Bronchial epithelial cell (primary cell): ENCODE results near the gene DGCR6L. TPM values are rescaled to one million over a fixed set of nuclear protein-coding genes. Genes with fewer than 3 reads are reported as not detected.
A peak's percentile ranks its signal among the peaks of the same experiment; 100 is the strongest.
"Not testable (repeated sequence)": the region's sequence is repeated elsewhere in the genome, so short reads cannot be mapped to it uniquely, and the experiment has no call there.

Experiments
- DNase-seq: peaks from one replicate; pipeline ENCODE4 v3.0.0-alpha.2; 2010; ENCODE audit warnings: low read depth
- FAIRE-seq: peaks from 2 replicates; lab custom pipeline; 2011; peaks lifted over from hg19 to GRCh38; lab: Jason Lieb, UNC
- H3K27me3 ChIP-seq: 2 replicates; pipeline ENCODE4 v1.5.1; 2011; ENCODE audit warnings: low read length; ENCODE audit not compliant: control insufficient read depth, insufficient read depth
- H3K36me3 ChIP-seq: 2 replicates; pipeline ENCODE4 v1.5.1; 2011; ENCODE audit warnings: low read length; ENCODE audit not compliant: control insufficient read depth, insufficient read depth
- H3K4me3 ChIP-seq: 2 replicates; pipeline ENCODE4 v1.5.1; 2011; ENCODE audit warnings: mild to moderate bottlenecking, low read depth, low read length, control low read depth
- total RNA-seq: library from RNA; depleted of rRNA; stranded (reverse); fragments of >200 nt; gene quantifications from 2 replicates; pipeline ENCODE4 v1.2.1, GENCODE V29; 2014
- TF ChIP-seq, protein P1 (sequence below): IDR thresholded peaks from 2 replicates; pipeline ENCODE4 v1.5.1; 2011; ENCODE audit warnings: mild to moderate bottlenecking, moderate library complexity, low read length, control low read depth, inconsistent platforms; ENCODE audit not compliant: insufficient read depth, severe bottlenecking

DGCR6L gene
- total RNA-seq, result 27.4 and 37.5 TPM in 2 replicates

DNA sequence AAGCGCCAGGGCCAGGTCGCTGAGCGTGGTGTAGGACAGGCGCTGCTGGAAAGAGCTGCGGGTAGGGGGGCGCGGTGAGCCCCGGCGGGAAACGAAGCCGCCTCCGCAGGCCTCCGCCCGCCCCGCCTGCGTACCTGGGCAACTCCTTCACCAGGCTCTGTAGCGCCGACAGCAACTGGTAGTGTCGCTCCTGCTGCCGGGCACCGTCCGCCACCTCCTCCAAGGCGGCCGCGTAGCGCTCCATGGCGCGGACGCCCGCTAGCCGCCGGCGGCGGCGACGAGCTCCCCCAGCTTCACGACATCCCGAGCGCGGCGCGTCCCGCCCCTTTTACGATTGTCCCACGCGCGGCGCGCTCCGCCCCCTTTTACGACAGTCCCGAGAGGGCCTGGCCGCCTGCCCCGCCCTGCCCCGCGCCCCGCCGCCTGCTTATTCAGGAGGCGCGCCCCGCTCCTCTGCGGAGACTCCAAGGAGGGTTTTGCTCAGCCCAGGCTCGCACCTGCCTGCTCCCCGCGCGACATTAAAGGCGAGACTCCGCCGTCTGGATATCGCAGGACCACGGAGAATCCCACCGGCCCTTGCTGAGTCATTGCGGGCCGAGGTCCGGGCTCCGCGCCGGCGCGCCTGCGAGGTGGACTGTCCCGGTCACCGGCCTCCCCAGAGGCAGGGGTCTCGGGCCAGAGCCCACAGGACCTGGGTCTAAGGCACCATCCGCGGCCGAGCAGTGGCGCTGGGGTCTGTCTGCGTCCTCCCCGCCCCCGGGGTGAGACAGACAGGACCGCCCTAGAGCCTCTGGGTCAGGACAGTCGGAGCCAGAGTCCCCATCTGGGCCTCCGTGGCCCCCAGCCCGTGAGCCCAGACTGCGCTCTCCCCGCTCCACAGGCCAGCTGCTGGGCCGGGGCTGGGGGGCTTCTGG lies at the start of gene DGCR6L:
DGCR6L (minus strand) TSS at position 316 of the 914 bp plus-strand sequence; CDS start at position 244, 72 bp downstream.
- DNase-seq, result peak; percentile 75
- no peak for FAIRE-seq
- TF ChIP-seq, protein P1, sequence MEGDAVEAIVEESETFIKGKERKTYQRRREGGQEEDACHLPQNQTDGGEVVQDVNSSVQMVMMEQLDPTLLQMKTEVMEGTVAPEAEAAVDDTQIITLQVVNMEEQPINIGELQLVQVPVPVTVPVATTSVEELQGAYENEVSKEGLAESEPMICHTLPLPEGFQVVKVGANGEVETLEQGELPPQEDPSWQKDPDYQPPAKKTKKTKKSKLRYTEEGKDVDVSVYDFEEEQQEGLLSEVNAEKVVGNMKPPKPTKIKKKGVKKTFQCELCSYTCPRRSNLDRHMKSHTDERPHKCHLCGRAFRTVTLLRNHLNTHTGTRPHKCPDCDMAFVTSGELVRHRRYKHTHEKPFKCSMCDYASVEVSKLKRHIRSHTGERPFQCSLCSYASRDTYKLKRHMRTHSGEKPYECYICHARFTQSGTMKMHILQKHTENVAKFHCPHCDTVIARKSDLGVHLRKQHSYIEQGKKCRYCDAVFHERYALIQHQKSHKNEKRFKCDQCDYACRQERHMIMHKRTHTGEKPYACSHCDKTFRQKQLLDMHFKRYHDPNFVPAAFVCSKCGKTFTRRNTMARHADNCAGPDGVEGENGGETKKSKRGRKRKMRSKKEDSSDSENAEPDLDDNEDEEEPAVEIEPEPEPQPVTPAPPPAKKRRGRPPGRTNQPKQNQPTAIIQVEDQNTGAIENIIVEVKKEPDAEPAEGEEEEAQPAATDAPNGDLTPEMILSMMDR, result no peak
- Histone ChIP-seq H3K27me3 (no peaks in the 10 kb centered on the region), H3K36me3 (peaks cover under 1% of the 10 kb centered on the region), H3K4me3 (peak within 1 kb of the TSS; percentile 90)

DNA sequence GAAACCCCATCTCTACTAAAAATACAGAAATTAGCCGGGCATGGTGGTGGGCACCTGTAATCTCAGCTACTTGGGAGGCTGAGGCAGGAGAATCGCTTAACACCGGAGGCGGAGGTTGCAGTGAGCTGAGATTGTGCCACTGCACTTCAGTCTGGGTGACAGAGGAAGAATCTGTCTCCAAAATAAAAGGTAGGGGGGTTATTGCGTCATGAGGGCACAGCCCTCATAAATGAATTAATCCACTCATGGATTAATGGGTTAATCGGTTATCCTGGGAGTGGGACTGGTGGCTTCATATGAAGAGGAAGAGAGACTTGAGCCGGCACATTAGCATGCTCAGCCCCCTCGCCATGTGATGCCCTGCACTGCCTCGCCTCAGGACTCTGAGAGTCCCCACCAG lies 49.0 kb upstream of the DGCR6L start:
- DNase-seq, H3K27me3 ChIP-seq, FAIRE-seq, H3K4me3 ChIP-seq, H3K36me3 ChIP-seq: not testable (repeated sequence)

DNA sequence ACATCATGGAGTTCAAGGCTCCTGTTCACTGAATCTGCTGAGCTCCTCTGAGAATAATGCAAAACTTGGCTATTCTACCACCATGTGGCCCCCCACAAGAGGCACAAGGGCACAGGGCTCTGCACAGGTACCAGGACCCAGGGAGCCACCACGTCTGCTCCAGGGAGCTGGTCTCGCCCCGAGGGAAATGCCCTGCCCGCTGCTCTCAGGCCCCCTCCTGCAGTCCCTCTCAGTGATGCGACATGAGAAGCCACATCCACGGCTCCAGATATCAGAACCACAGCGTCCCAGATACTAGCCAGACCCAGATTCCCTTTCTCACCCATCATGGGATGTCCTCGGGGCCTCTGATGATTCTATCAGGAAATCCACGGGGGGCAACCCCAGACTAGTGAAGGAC lies 47.0 kb upstream of the DGCR6L start:
- not testable (repeated sequence) for FAIRE-seq, H3K27me3 ChIP-seq, DNase-seq, H3K36me3 ChIP-seq, H3K4me3 ChIP-seq

DNA sequence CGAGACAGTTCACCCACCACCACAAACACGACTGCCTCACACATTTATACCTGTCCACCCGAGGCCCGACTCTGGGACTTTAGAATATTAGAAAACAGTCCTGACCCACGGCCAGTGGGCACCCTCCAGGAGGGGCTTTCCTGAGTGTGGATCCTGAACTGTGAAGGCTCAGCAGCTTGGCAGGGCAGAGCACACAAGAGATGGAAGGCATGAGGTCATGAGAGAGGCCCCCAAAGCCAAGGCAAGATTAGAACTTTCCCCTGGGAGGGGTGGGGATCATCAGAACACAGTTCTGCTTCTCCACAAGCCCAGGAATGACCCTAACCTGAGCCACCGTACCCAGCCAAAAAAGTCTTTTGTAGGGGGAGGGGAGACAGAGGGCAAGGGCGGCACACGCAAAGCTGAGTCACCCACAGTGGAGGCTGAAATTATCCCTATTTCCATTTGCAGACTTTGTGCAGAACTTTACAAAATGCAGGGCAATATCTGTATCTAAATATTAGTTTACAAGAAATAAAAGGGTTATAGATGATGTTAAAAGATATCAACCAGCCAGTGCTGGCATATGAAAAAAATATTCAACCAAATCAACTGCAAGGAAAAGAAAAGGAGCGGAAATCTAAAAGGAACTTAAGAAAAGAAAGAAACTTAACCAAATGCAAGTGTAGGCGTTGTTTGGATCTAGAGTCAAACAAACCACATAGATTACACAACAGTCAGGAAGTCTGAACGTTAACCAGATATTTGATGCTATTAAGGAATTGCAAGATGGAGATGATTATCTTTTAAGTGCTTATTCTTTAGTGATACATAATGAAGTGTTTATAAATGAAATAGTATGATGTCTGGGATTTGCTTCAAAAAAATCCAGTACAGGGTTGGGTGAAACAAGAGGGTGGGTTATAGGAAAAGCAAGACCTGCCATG lies 44.7 kb upstream of the DGCR6L start:
- FAIRE-seq, H3K4me3 ChIP-seq, H3K36me3 ChIP-seq, DNase-seq, H3K27me3 ChIP-seq: not testable (repeated sequence)

DNA sequence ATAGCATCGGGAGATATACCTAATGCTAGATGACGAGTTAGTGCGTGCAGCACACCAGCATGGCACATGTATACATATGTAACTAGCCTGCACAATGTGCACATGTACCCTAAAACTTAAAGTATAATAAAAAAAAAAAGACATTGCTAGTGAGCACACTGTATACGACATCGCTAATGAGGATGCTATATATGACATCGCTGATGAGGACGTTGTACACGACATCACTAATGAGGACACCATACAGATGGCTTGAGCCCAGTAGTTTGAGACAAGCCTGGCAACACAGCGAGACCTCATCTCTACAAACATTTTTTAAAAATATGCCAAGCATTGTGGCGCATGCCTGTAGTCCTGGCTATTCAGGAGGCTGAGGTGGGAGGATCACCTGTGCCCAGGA lies 42.5 kb upstream of the DGCR6L start:
- not testable (repeated sequence) for H3K27me3 ChIP-seq, H3K36me3 ChIP-seq, H3K4me3 ChIP-seq, DNase-seq, FAIRE-seq

DNA sequence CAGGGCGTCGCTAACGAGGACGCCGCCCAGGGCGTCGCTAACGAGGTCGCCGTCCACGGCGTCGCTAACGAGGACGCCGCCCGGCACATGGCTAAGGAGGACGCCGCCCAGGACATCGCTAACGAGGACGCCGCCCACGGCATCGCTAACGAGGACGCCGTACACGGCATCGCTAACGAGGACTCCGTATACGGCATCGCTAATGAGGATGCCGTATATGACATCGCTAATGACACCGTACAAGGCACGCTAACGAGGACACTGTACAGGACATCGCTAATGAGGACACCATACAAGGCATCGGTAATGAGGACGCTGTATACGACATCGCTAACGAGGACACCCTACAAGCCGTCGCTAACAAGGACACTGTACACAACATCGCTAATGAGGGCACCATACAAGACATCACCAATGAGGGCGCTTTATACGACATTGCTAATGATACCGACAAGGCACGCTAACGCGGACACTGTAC lies 41.9 kb upstream of the DGCR6L start:
- H3K36me3 ChIP-seq, H3K4me3 ChIP-seq, H3K27me3 ChIP-seq, DNase-seq, FAIRE-seq: not testable (repeated sequence)

DNA sequence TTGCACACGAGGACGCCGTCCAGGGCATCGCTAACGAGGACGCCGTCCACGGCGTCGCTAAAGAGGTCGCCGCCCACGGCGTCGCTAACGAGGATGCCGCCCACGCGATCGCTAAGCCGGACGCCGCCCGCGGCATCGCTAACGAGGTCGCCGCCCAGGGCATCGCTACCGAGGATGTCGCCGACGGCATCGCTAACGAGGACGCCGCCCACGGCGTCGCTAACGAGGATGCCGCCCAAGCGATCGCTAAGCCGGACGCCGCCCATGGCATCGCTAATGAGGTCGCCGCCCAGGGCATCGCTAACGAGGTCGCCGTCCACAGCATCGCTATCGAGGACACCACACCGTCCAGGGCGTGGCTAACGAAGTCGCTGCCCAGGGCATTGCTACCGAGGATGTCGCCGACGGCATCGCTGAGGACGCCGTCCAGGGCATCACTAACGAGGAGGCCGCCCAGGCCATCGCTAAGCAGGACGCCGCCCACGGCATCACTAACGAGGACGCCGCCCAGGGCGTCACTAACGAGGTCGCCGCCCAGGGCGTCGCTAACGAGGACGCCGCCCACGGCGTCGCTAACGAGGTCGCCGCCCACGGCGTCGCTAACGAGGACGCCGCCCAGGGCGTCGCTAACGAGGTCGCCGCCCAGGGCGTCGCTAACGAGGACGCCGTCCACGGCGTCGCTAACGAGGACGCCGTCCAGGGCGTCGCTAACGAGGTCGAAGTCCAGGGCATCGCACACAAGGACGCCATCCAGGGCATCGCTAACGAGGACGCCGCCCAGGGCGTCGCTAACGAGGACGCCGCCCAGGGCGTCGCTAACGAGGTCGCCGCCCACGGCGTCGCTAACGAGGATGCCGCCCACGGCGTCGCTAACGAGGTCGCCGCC lies 41.2 kb upstream of the DGCR6L start:
- not testable (repeated sequence) for FAIRE-seq, DNase-seq

DNA sequence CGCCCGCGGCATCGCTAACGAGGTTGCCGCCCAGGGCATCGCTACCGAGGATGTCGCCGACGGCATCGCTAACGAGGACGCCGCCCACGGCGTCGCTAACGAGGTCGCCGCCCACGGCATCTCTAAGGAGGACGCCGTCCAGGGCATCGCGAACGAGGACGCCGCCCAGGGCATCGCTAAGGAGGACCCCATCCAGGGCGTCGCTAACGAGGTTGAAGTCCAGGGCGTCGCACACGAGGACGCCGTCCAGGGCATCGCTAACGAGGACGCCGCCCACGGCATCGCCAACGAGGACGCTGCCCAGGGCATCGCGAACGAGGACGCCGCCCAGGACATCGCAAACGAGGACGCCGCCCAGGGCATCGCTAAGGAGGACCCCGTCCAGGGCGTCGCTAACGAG lies 40.4 kb upstream of the DGCR6L start:
- not testable (repeated sequence) for H3K4me3 ChIP-seq, FAIRE-seq, DNase-seq, H3K36me3 ChIP-seq, H3K27me3 ChIP-seq

More for the DNA sequence above, 41.2 kb upstream of the DGCR6L start:
- H3K27me3 ChIP-seq, H3K4me3 ChIP-seq, H3K36me3 ChIP-seq: not testable (repeated sequence)

DNA sequence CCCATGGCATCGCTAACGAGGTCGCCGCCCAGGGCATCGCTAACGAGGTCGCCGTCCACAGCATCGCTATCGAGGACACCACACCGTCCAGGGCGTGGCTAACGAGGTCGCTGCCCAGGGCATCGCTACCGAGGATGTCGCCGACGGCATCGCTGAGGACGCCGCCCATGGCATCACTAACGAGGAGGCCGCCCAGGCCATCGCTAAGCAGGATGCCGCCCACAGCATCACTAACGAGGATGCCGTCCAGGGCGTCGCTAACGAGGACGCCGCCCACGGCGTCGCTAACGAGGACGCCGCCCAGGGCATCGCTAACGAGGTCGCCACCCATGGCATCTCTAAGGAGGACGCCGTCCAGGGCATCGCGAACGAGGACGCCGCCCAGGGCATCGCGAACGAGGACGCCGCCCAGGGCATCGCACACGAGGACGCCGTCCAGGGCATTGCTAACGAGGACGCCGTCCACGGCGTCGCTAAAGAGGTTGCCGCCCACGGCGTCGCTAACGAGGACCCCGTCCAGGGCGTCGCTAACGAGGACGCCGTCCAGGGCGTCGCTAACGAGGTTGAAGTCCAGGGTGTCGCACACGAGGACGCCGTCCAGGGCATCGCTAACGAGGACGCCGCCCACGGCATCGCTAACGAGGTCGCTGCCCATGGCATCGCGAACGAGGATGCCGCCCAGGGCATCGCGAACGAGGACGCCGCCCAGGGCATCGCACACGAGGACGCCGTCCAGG lies 38.8 kb upstream of the DGCR6L start:
- not testable (repeated sequence) for H3K4me3 ChIP-seq, FAIRE-seq, DNase-seq, H3K27me3 ChIP-seq, H3K36me3 ChIP-seq

DNA sequence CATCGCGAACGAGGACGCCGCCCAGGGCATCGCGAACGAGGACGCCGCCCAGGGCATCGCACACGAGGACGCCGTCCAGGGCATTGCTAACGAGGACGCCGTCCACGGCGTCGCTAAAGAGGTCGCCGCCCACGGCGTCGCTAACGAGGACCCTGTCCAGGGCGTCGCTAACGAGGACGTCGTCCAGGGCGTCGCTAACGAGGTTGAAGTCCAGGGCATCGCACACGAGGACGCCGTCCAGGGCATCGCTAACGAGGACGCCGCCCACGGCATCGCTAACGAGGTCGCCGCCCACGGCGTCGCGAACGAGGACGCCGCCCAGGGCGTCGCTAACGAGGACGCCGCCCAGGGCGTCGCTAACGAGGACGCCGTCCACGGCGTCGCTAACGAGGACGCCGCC lies 38.1 kb upstream of the DGCR6L start:
- not testable (repeated sequence) for H3K27me3 ChIP-seq, H3K4me3 ChIP-seq, FAIRE-seq, H3K36me3 ChIP-seq, DNase-seq

DNA sequence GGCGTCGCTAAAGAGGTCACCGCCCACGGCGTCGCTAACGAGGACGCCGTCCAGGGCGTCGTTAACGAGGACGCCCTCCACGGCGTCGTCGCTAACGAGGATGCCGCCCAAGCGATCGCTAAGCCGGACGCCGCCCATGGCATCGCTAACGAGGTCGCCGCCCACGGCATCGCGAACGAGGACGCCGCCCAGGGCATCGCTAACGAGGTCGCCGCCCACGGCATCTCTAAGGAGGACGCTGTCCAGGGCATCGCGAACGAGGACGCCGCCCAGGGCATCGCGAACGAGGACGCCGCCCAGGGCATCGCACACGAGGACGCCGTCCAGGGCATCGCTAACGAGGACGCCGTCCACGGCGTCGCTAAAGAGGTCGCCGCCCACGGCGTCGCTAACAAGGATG lies 37.0 kb upstream of the DGCR6L start:
- H3K27me3 ChIP-seq, FAIRE-seq, H3K36me3 ChIP-seq, H3K4me3 ChIP-seq, DNase-seq: not testable (repeated sequence)
